ENCODE results near the gene CREB3L4. TPM values are rescaled to one million over a fixed set of nuclear protein-coding genes. Genes with fewer than 3 reads are reported as not detected.
"Not testable (repeated sequence)": the region's sequence is repeated elsewhere in the genome, so short reads cannot be mapped to it uniquely, and the experiment has no call there.

CREB3L4 gene
- total RNA-seq, 1 experiment from 2014 or later: 25.9 TPM

DNA sequence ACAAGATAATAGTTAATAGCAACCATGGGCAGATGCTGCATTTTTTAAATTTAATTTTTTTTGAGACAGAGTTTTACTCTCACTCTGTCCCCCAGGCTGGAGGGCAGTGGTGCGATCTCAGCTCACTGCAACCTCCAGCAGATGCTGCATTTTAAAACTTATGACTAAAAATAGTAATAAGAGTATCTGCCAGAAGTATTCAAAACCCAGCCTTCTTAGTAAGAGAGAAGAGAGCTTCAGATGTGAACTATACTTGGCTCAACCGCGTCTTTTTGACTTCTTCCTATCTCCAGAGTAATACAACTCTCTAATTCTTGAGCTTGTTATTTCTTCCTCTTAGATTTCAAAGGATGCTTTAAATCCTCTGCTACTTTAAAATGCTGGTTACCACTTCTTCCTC lies 27.5 kb downstream of the CREB3L4 start:
- no peak for DNase-seq
- no TSS peak for BruUV-seq (replicated peaks)
- H3K27me3 ChIP-seq (ENCODE audit: insufficient read depth, low read depth): no peaks in the 10 kb centered on the region
- TF ChIP-seq, protein P1, sequence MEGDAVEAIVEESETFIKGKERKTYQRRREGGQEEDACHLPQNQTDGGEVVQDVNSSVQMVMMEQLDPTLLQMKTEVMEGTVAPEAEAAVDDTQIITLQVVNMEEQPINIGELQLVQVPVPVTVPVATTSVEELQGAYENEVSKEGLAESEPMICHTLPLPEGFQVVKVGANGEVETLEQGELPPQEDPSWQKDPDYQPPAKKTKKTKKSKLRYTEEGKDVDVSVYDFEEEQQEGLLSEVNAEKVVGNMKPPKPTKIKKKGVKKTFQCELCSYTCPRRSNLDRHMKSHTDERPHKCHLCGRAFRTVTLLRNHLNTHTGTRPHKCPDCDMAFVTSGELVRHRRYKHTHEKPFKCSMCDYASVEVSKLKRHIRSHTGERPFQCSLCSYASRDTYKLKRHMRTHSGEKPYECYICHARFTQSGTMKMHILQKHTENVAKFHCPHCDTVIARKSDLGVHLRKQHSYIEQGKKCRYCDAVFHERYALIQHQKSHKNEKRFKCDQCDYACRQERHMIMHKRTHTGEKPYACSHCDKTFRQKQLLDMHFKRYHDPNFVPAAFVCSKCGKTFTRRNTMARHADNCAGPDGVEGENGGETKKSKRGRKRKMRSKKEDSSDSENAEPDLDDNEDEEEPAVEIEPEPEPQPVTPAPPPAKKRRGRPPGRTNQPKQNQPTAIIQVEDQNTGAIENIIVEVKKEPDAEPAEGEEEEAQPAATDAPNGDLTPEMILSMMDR (conservative IDR thresholded peaks at IDR 0.05): no peak
- TF ChIP-seq EZH2 (IDR thresholded peaks at IDR 0.05; ENCODE audit: low read depth): no peak
- no peak overlapping the region for H2AFZ ChIP-seq
- peaks cover 23% of the 10 kb centered on the region for H3K79me2 ChIP-seq (ENCODE audit: low read depth)
- H3K36me3 ChIP-seq (ENCODE audit: low read depth): peaks cover 26% of the 10 kb centered on the region
- CTCF ChIA-PET: interaction anchor here (0.6 kb wide), 1 partner anchor 110 kb away, joined by 3 read pairs; no protein-coding TSS in a partner anchor
- peaks cover 15% of the 10 kb centered on the region for H3K4me1 ChIP-seq (replicated peaks; ENCODE audit: insufficient read depth)
- H3K9me3 ChIP-seq (ENCODE audit: insufficient read depth, low read depth): no peaks in the 10 kb centered on the region
- peaks cover 72% of the 10 kb centered on the region for H3F3A ChIP-seq (ENCODE audit: insufficient read depth, low read depth)
- no peak overlapping the region for H3K4me2 ChIP-seq
- H3K4me3 ChIP-seq: no peak overlapping the region
- POLR2A ChIA-PET (ENCODE audit: unreplicated experiment): interaction anchor here (0.6 to 0.7 kb wide), 3 partner anchors 17 to 308 kb away, joined by 3 to 4 read pairs (median 4); no protein-coding TSS in a partner anchor
- no peaks in the 10 kb centered on the region for H3K9me2 ChIP-seq (ENCODE audit: insufficient read depth)
- H3K27ac ChIP-seq: no peak overlapping the region
- intact Hi-C loops (cut with micrococcal nuclease; ENCODE audit: unreplicated experiment): loop anchor here (10.0 kb wide), 1 partner anchor 110 kb away; no protein-coding TSS in a partner anchor
- no peaks in the 10 kb centered on the region for H4K20me1 ChIP-seq (ENCODE audit: insufficient read depth)

- H4K20me1 ChIP-seq (ENCODE audit: insufficient read depth): no peaks in the 10 kb centered on the region
- CTCF ChIA-PET: no interaction called here
- no peaks in the 10 kb centered on the region for H3K27me3 ChIP-seq (ENCODE audit: insufficient read depth, low read depth)
- peaks cover 22% of the 10 kb centered on the region for H3K79me2 ChIP-seq (ENCODE audit: low read depth)
- no peak overlapping the region for H3K4me2 ChIP-seq
- no peak overlapping the region for H2AFZ ChIP-seq
- no peak for TF ChIP-seq EZH2 (IDR thresholded peaks at IDR 0.05; ENCODE audit: low read depth)
- TF ChIP-seq, protein P1 (conservative IDR thresholded peaks at IDR 0.05): no peak
- no peaks in the 10 kb centered on the region for H3K9me3 ChIP-seq (ENCODE audit: insufficient read depth, low read depth)
- no peak overlapping the region for H3K27ac ChIP-seq
- DNase-seq: no peak
- H3K36me3 ChIP-seq (ENCODE audit: low read depth): peaks cover 26% of the 10 kb centered on the region
- no peaks in the 10 kb centered on the region for H3K9me2 ChIP-seq (ENCODE audit: insufficient read depth)
- intact Hi-C loops (cut with micrococcal nuclease; ENCODE audit: unreplicated experiment): loop anchor here (10.0 kb wide), 1 partner anchor 109 kb away; no protein-coding TSS in a partner anchor
- H3F3A ChIP-seq (ENCODE audit: insufficient read depth, low read depth): peaks cover 76% of the 10 kb centered on the region
- BruUV-seq (replicated peaks): no TSS peak
- H3K4me3 ChIP-seq: no peak overlapping the region
- POLR2A ChIA-PET (ENCODE audit: unreplicated experiment): interaction anchor here (0.6 to 0.7 kb wide), 2 partner anchors 142 to 307 kb away, joined by 3 to 4 read pairs; no protein-coding TSS in a partner anchor
- H3K4me1 ChIP-seq (replicated peaks; ENCODE audit: insufficient read depth): peaks cover 19% of the 10 kb centered on the region
Measured at GRCh38 chr1:153995640-153996039, 27.9 kb downstream of the CREB3L4 start.

- H3K27ac ChIP-seq; H3K4me3 ChIP-seq; H3K9me2 ChIP-seq (ENCODE audit: insufficient read depth); DNase-seq; H2AFZ ChIP-seq; H3K27me3 ChIP-seq (ENCODE audit: insufficient read depth, low read depth); H3K9me3 ChIP-seq (ENCODE audit: insufficient read depth, low read depth); H4K20me1 ChIP-seq (ENCODE audit: insufficient read depth); CTCF ChIA-PET; POLR2A ChIA-PET (ENCODE audit: unreplicated experiment); H3K4me2 ChIP-seq; BruUV-seq (replicated peaks): not testable (repeated sequence)
- peaks cover 17% of the 10 kb centered on the region for H3K36me3 ChIP-seq (ENCODE audit: low read depth)
- H3K79me2 ChIP-seq (ENCODE audit: low read depth): peaks cover 10% of the 10 kb centered on the region
- intact Hi-C loops (cut with micrococcal nuclease; ENCODE audit: unreplicated experiment): loop anchor here (10.0 kb wide), 1 partner anchor 108 kb away; no protein-coding TSS in a partner anchor
- H3K4me1 ChIP-seq (replicated peaks; ENCODE audit: insufficient read depth): peaks cover 28% of the 10 kb centered on the region
- peaks cover 80% of the 10 kb centered on the region for H3F3A ChIP-seq (ENCODE audit: insufficient read depth, low read depth)
Measured at GRCh38 chr1:153996882-153997281, 29.2 kb downstream of the CREB3L4 start.

GRCh38 chr1:154000420-154000819 lies 32.7 kb downstream of the CREB3L4 start:
- peaks cover 38% of the 10 kb centered on the region for H3K4me1 ChIP-seq (replicated peaks; ENCODE audit: insufficient read depth)
- ChIA-PET POLR2A (ENCODE audit: unreplicated experiment) (no interaction called here), CTCF (no interaction called here)
- H3F3A ChIP-seq (ENCODE audit: insufficient read depth, low read depth): peaks cover 53% of the 10 kb centered on the region
- intact Hi-C loops (cut with micrococcal nuclease; ENCODE audit: unreplicated experiment): no loop called here
- no peak for TF ChIP-seq EZH2 (IDR thresholded peaks at IDR 0.05; ENCODE audit: low read depth)
- DNase-seq: no peak
- H3K4me2 ChIP-seq: peak overlapping the region; percentile 66
- no peaks in the 10 kb centered on the region for H3K79me2 ChIP-seq (ENCODE audit: low read depth)
- no peaks in the 10 kb centered on the region for H3K9me3 ChIP-seq (ENCODE audit: insufficient read depth, low read depth)
- no TSS peak for BruUV-seq (replicated peaks)
- no peaks in the 10 kb centered on the region for H3K36me3 ChIP-seq (ENCODE audit: low read depth)
- H2AFZ ChIP-seq: 0 out of 2 replicates have a peak overlapping the region, but pooled peaks have one; percentile 39
- no peaks in the 10 kb centered on the region for H4K20me1 ChIP-seq (ENCODE audit: insufficient read depth)
- no peak overlapping the region for H3K4me3 ChIP-seq
- H3K27ac ChIP-seq: peak overlapping the region; percentile 76
- H3K27me3 ChIP-seq (ENCODE audit: insufficient read depth, low read depth): no peaks in the 10 kb centered on the region
- no peaks in the 10 kb centered on the region for H3K9me2 ChIP-seq (ENCODE audit: insufficient read depth)
